Left renal pelvis (tissue), 4 donors: ENCODE measurements around the gene FAM72C. TPM values are rescaled to one million over a fixed set of nuclear protein-coding genes. Genes with fewer than 3 reads are reported as not detected.
"Not testable (repeated sequence)": the region's sequence is repeated elsewhere in the genome, so short reads cannot be mapped to it uniquely, and the experiment has no call there.

Source experiments
- DNase-seq, 4 donors: peaks; one replicate each; pipeline ENCODE4 v3.0.0-alpha.2; 2013; ENCODE audit warnings: low read depth in 4 of 4, low spot score in 3 of 4
- polyA plus RNA-seq, 4 donors: library from polyadenylated mRNA; unstranded; fragments of 120-200 nt; gene quantifications; one replicate each; pipeline ENCODE4 v1.2.1, GENCODE V29; 2013; ENCODE audit not compliant: insufficient read length in 4 of 4

FAM72C gene
- polyA plus RNA-seq, 4 donors: 1.9 to 3.2 (median 2.7) TPM

DNA sequence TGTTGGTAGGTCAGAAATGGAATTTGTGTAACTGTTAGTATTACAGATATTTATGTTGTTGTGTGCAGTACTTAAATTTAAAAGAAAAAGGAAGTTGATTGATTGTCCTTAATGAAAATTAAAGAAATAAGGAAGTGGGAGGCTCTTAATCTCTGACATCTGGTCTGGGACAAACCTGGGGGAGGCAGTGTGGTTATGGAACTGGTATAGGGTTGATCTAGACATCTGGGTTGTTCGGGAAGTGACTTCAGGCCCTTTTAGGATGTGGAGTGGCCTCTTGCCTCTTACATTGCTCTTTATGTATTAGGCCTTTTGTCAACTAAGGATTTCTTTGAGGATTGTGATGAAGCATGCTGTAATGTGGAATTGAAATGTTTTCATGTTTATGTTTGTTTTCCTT lies 16.1 kb upstream of the FAM72C start:
- not testable (repeated sequence) for DNase-seq

DNA sequence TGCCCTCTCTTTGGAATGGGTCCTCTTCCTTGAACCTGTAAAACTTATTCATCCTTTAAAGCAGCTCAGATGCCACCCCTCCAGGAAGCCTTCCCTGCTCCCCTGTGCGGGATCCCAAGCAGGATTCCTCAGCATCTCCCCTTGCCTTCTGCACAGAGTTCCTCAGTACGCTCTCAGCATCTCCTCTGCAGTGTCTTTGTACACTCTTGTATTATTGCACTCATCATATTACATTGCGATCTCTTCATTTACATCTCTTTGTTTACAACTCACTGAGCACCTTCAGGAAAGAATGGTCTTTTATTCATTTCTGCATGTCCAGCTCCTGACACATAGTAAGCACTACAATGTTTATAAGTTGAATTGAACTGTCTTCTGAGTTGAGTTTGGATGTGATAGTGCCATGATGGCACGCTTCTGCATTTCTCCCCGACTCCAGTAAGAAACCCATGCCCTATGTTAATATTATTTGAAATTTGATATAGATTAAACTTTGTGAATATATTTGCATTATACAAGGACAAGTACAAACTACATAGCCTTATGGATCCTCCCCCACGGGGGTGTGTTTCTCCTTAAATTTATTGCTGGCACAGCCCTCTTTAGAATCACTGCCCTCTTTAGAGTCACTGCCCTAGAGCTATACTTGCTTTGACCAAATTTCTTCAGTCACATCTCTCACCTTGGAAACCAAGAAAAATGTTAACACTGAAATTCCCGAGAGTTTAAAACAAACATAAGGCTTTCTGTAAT lies 13.1 kb upstream of the FAM72C start:
- not testable (repeated sequence) for DNase-seq

DNA sequence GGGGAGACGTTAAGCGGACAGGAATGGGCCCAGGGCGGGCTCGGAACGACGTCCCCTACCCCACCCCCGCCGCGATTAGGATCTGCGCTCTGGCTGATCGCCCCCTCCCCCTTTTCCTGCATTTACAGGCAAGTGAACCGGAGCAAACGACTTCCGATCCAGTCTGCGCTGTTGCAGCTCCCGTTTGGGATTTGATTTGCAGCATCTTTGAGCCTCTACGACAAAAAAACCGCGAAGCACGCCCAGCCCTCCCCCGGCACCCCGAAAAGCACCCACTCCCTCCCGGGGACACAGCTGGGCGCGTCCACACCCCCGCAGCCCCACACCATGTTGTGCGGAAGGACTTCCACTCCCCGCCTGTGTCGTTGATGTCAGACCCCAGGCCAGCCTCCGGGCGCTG lies 2.6 kb upstream of the FAM72C start:
- not testable (repeated sequence) for DNase-seq

DNA sequence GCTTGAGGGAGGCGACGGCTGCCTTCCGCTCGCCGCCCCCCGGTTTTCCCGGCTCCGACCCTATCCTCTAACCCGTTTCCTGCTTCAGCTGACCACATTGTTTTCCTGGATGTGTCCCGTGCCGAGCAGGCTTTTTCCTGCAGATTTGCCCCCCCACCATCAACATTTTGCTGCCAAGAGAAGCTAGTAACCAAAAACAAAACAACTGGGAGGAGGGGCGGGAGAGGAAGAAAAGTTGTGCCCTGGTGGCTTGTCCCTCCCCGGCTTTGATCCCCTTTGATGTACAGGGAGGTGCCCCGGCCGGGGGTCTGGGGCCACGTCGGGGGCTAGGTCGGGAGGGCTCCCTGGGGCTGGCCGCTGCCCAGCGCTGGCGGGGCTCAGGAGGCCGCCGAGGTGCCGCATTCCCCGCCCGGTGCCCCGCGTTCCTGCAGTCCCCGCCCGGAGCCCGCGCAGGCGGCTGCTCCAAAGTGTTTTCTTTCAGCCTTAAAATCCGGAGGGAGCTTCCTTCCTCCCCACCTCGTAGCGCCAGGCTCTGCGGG lies 2.2 kb upstream of the FAM72C start:
- DNase-seq: not testable (repeated sequence)

DNA sequence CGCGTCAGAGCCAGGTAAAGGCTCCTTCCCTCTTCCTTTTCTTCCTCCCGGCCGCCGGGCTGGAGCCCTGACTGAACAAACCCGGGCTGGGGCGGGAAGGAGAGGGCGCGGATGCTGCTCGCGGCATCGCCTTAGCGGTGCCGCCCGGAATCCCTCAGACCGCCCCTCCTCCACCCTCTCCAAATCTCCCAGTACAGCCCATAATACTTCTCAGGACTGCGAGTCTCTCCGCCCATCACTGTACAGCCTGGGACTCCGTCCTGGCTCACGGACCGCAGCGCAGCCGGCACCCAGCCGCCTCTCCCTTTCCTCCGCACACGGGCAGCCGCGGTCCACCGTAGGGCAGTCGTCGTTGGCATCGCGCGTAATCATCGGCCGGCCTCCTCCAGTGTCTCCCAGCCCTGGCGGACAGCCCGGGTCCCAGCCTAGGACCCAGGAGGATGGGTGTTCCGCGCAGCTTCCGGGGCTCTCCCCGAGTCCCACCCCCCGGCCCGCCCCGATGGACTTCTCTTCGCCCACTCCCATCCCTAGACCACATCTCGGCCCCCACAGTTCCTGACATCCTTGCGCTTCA lies 1.1 kb upstream of the FAM72C start:
- not testable (repeated sequence) for DNase-seq

DNA sequence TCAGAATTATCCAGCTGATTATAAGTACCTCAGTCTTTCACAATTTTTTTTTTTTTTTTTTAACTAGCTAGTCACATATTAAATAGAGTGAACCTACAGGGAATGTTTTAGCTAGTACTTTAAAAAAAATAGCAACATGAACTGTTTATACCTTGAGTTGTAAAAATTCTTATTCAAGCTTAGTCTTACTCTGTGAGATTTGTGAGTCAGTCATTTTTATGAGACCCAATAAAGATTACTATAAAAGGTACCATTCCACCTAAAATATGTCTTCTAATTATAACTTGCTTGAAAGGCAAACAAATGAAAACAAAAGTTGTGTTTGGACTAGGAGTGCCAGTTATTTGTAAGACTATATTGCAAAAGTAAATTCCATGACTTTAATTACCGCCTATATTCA lies 5.9 kb downstream of the FAM72C start:
- DNase-seq: not testable (repeated sequence)

DNA sequence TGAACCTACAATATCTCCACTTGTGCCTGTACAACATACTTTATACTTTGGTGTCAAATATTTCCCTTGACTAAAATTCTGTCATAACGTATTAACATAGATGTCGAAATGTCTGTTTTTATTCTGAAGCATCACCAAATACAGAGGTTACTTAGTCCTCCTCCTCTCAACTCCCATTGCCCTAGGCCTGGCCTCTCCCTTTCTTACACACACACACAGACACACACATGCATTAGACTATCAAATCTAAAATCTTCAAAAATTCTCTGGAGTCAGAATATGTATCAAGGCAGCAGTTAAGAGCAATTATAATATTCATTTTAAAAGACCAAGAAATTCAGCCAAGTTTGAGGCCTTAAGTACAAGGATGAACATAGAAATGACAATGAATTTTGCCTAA lies 7.5 kb downstream of the FAM72C start:
- DNase-seq: not testable (repeated sequence)

DNA sequence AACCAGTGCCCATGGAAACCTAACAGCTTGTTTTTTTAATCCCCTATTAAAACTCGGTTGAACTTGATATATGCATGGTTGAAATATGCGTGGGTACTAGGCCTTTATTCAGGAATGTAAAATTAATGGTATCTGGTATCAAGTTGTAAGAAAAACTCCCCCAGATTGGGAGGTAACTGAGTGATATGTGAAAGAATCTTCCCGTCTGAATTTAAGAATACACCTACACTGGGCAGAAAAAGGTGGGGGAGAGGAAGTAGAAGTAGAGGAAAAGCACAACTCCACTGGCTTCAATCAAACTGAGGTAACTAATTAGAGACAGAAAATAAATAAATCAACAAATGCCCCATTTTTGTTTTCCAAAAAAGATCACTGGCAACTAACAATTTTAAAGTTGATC lies 15.9 kb downstream of the FAM72C start:
- DNase-seq: not testable (repeated sequence)

DNA sequence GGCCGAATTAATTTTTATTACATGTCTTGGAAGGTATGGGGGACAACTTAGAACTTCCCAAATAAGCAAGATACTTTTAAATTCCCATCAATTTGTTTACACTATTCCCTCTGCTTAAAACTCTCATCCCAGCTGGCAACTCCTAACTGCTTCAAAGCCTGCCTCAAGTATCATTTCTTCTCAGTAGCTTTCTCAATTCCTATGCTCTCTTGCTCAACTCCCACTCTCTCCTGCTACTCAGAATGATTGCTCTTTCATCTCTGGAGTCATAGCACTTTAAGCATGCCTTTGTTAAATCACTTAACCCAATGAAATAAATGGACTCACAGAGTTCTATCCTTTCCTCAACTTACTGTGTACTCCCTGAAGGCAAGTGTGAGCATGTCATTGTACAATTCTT lies 18.9 kb downstream of the FAM72C start:
- DNase-seq: not testable (repeated sequence)

DNA sequence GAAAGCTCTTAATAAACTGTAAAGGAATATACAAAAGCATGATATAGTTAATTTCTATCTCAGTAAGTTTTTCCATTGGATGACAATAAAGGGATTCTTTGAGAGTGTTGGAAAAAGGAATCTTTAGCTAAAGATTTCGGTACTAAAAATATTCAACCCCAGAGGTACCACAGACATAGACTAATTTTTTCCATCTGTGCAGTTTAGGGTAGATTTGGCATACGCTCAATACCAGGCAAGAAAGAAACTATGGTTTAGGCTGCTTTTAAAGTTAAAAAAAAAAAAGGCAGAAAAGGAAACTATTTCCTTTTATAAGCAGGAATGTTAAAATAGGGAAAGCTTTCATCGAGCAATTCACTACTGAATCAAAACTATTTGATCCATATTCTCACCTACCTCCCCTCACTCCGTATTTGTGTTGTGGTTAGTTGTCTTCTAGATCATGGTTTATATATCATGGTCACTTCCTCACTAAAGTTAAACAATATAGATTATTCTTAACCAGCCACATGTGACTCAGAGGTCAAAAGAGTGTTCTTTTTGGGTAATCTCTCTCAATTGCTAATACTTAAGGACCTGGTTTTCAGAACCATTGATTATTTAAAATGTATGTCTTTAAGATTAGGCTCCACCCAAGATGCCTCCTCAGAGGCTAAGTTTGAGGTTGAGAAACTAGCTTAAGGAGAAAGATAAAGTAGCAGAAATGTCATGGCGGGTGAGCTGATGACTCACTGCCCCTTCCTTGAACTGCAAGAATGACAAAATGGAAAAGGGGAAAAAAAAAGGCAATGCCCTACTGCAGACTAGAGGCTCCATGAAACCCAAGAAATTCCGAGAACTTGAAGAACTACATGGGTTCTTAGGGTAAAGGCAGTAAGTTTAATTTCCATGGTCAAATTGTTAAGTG lies 20.0 kb downstream of the FAM72C start:
- not testable (repeated sequence) for DNase-seq

DNA sequence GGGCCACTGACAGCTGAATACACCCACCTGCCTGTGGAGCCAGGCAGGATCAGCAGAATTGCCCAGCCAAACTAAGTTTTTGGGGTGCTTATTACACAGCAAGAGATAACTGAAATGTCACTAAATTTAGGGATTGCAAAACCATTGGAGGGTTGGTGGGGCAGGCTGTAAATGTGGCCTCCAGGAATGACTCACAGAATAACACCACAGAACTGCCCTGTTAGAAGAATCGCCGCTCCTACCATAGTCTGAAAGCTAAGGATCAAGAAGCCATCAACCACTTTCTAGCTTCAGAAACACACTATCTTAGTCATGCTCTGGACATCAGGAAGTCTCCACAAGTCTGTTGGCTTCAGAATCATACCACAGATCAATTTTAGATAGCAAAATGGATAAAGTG lies 24.0 kb downstream of the FAM72C start:
- not testable (repeated sequence) for DNase-seq

DNA sequence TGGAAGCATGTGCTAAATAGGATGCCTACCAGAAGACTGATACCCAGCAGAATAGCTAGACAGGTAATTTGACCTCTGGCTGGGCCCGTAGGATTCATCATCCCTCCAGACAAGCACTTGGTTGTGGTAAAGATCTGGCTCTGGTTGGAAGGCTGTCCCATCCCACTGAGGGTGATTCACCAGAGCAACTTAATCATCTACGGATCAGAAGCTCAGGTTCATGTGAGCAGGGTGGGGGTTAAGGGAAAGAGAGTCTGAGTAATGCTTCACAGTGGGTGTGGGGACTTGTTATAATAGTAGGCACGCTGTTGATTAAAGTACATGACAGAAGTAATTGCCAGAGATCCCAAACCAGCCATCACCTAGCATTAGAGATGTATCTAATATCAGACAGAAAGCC lies 26.5 kb downstream of the FAM72C start:
- DNase-seq: not testable (repeated sequence)

DNA sequence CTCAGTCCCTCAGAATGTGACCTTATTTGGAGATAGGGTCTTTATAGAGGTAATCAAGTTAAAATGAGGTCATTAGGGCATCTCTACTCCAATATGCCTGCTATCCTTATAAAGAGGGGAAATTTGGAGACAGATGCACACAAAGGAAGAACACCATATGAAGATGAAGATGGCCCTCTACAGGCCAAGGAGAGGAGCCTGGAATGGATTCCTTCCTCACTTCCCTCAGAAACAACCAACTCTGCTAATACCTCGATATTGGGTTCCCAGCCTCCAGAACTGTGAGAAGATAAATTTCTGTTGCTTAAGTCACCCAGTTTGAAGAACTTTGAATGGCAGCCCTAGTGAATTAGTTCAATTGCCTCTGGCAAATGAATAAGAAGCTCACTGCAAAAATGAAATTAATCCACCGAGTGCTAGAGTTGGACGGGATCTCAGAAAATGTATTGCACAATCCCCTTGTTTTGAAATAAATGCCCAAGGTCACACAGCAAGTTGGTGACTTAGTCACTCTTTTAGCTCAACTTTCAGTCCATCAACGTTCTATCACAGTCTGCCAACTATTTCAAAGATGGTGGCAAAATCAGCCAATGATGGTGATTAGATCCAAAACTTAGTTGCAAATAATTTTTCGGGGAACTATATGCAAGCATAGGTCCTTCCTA lies 27.1 kb downstream of the FAM72C start:
- DNase-seq: not testable (repeated sequence)

DNA sequence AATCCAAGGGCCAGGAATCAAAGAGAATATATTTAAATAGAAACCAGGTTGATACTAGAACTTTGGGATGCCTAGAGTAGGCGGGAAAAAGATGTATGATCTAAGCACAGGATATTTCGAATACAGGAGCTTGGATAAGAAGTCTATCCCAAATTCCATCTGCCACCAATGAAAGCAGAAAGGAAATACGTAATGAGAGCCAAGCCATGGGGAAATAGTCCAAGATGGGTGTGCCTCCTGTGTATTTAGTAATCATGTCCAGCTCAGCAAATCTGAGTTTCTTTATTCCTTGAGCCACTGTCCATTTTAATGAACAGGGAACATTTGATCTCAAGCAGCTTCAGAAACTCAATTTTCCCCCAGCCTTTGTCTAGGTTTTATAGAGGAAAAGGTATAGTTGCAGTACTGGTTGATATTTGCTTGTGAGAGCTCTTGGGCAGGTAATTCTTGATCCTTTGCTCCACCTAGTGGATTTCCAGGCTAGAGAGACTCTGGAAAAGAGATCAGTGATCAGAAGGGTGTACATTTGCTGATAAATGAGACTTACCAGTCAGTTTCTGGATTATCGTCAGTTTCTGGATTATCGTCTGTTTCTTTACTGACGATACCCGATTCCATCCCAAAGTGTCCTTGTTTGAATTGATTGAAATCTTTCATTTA lies 28.3 kb downstream of the FAM72C start:
- DNase-seq: not testable (repeated sequence)

DNA sequence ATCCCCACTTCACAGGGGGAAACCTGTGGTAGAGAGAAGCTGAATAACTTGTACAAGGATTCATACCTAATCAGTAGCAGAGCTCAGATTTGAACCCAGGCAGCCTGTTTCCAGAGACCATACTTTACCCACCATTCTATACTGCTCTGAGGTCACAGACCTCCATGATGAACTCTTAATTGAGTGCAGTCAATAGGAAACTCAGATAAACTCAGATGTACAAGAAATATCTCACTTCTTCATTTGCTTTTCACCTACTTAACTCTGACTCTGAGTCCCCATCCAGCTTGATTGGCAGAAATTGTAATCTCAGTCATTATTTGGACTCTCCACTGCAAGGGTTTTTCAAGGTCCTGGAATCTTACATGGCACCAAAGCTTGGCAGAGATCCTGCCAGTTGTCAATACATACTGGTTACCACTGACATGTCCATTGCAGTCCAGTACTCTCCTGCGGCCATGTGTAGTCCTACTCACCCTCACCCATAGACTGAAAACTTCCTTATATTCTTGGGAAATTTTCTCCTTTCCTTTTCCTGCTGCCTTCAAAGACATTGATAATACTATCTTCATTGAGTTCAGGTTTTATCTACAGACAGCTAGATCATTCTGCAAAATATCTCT lies 29.4 kb downstream of the FAM72C start:
- not testable (repeated sequence) for DNase-seq

DNA sequence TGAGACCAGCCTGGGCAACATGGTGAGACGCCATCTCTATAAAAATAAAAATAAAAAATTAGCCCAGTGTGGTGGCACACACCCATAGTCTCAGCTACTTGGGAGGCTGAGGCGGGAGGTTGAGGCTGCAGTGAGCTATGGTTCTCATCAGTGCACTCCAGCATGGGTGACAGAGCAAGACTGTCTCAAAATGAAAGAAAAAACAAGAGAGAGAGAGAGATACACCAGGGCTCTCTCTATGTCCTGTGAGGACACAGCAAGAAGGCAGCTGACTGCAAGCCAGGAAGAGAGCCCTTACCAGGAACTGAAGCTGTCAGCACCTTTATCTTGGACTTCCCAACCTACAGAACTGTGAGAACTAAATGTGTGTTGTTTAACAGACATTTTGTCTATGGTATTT lies 32.1 kb downstream of the FAM72C start:
- not testable (repeated sequence) for DNase-seq

DNA sequence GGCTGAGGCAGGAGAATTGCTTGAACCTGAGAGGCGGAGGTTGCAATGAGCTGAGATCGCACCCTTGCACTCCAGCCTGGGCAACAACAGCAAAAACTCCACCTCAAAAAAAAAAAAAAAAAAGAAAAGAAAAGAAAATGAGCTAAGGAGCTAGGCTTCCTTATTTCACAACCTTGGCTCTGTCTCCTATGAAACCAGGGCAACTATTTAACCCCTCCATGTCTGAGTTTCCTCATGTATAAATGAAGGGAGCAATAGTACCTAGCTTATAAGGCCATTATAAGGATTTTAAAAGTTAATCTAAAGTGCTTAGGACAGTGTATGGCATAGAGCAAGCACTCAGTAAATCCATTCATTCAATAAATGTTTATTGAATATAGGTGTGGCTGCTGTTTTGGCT lies 32.9 kb downstream of the FAM72C start:
- not testable (repeated sequence) for DNase-seq

DNA sequence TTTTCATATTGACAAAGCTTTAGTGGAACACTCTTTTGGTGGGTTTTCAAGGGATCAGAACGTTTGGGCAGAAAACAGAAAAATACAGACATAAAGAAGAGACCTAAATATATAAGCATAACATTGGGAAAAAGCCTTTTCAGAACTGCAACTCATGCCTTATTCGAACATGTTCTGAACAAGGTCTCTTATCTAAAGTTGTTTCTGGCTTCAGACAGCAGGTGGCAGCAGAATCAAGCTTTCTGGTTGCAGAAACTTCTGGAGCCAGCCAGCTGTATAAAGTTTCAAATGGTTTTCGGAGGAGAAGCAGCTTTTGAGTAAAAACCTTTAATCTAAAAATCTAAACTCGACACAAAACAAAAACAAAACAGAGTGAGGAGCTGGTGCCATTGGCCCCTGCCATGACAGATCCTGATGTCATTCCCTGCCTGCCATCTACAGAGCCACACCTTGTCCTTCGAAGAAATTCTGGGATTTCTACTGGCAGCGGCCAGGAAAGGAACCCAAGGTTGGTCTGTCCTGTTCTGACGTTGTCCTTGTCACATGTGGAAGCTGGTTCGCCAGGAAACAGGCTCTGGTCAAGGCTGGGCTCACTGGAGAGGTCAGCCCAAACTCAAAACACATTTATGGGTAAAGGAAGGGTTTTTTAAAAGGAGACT lies 35.2 kb downstream of the FAM72C start:
- DNase-seq: peak in 1 of 4 donors; percentile 7

DNA sequence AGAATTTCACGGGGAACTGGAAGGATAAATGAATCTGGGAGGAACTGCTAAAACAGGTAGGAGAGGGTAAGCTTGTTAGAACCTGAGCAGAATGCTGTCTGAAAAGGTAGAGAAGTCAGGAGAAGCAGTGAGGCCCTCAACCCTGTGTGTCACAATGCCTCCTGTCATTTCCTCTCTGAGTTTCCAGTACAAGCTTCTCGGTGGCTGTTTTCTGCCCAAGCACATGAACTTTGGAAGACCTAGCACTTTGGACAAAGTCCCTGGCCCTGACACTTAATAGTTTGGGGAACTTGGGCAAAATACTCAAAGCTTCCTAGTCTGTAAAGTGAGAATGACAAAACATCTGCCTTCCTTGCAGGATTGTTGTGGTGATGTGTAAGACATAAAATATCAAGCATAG lies 52.7 kb downstream of the FAM72C start:
- not testable (repeated sequence) for DNase-seq
